AG09309 (cell line): Measurements from ENCODE around the gene PRKG1.
"Not testable (repeated sequence)": the region's sequence is repeated elsewhere in the genome, so short reads cannot be mapped to it uniquely, and the experiment has no call there.

ENCODE experiments used
- DNase-seq: peaks from one replicate; pipeline ENCODE4 v3.0.0-alpha.2; 2010; ENCODE audit warnings: low read depth
- H3K4me3 ChIP-seq: 2 replicates; pipeline ENCODE4 v1.5.1; 2011; ENCODE audit warnings: mild to moderate bottlenecking, low read depth, low read length, moderate library complexity; ENCODE audit not compliant: control insufficient read depth
- CTCF ChIP-seq: IDR thresholded peaks from 2 replicates; pipeline ENCODE4 v1.5.1; 2011; ENCODE audit warnings: mild to moderate bottlenecking, low read depth, low read length, inconsistent platforms; ENCODE audit not compliant: insufficient read depth, control insufficient read depth; ENCODE audit errors: missing control alignments

Gene PRKG1

GRCh38 chr10:51203359-51203758 lies 129.1 kb downstream of the PRKG1 start:
- no peak overlapping the region for H3K4me3 ChIP-seq
- no peak for TF ChIP-seq CTCF
- DNase-seq = no peak

DNA sequence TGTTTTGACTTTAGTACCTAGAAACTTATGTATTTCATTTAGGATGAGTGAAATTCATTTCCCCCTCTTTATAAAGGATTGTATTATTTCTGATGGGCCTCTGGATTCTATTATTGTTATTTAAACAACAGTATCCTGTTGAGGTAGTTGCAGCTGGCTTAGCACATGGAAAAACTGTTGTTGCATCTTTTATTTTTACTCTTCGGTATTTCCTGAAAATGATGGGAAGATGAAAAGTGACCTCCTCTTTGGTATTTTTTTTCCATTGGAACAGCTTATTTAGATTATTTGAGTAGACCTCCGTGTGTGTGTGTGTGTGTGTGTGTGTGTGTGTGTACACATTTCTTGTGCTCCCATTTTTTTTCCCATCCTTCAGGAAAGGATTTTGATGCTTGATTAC lies 129.8 kb downstream of the PRKG1 start:
- DNase-seq = no peak
- TF ChIP-seq CTCF = no peak
- H3K4me3 ChIP-seq = no peak overlapping the region

DNA sequence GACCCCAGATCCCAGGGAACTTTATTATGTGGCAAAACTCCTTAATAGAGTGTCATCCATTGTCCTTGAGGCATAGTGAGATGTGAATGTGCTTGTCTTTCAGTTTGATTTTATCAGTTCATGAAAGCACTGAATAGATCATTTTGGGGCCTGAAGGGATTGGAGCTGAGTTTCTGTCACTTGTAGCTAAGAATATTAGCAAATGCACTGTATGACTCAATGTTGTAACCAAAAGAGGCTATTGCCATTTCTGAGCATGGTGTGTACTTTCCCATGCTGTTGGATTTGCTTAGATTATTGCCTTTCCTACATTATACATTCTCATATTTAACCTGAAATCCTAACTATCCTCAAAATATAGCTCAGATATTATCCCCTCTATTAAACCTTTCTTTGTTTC lies 130.4 kb downstream of the PRKG1 start:
- H3K4me3 ChIP-seq = no peak overlapping the region
- TF ChIP-seq CTCF = no peak
- no peak for DNase-seq

DNA sequence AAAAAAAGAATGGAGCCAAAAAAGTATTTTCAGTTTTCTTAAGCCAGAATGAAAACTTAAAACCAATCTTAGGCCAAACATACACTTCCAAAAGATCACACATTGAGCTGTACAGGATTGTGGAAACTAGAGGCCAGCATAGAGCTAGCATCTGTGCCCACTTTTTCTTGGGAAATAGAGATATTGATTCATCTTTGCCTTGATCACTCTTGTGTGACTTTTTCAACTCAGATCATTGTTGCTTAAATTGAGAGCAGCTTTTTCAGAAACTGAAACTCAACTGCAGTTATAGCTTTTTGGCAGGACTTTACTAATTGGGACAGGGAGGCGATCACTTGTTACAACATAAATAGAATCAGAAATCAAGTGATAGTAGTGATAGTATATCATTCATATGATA lies 132.2 kb downstream of the PRKG1 start:
- DNase-seq = no peak
- H3K4me3 ChIP-seq = no peak overlapping the region
- TF ChIP-seq CTCF = no peak

GRCh38 chr10:51212937-51213336 lies 138.7 kb downstream of the PRKG1 start:
- H3K4me3 ChIP-seq, DNase-seq: not testable (repeated sequence)

DNA sequence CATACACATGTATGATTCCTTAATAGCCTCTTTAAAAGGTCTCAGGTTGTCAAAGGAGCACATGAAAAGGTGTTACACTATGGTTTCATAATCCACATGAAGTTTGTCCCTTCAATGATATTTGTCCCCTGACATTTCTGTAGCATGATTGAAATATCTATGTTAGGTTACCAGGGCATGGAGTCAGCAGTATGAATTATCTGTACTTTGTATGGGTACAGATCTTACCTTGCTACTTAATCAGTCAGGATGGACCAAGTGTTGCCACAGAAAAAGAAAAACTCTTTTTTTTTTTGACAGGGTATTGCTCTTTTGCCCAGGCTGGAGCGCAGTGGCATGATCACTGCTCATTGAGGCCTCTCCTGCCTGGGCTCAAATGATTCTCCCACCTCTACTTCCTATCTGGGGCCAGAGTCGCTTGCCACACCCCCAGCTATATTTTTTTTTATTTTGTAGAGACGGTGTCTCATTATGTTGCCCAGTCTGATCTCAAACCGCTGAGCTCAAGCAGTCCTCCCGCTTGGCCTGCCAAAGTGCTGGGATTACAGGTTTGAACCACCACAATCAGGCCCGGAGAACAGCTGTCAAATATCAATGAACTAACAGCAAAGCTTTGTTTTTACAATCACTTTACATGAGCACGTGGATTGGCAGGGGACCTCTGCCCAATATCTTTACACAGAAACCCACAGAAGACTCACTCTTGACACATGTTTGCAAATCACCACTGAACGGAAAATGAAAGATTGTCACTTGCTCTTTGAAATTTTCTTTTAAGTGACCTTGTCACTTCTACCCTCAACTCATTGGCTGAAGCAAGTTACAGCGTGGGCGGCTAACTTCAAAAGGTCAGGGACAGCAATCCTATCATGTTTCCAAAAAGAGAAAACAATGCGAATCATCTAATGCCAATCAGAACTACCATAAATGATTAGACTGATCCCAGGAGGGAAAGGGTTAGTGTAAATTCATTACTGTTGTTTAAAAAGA lies 140.2 kb downstream of the PRKG1 start:
- TF ChIP-seq CTCF = no peak
- DNase-seq = no peak
- no peak overlapping the region for H3K4me3 ChIP-seq
